Testis (tissue), 2 donors: ENCODE data around the gene CKAP4.

Experiments
- POLR2A ChIP-seq: fragments of 450-650 bp; IDR thresholded peaks from one replicate; pipeline ENCODE4 v1.6.1; 2017; ENCODE audit warnings: antibody characterized with exemption, mild to moderate bottlenecking, moderate library complexity
- TF ChIP-seq, protein P1 (sequence below), 3 experiments: fragments of 450-650 bp in 2 of 3; fragments of 200-600 bp in 1 of 3; sonication (generic) in 1 of 3; IDR thresholded peaks; one replicate each; pipeline ENCODE4 v1.5.1; 2016 to 2019; ENCODE audit warnings: antibody characterized with exemption in 3 of 3, mild to moderate bottlenecking in 2 of 3, moderate library complexity in 1 of 3

DNA sequence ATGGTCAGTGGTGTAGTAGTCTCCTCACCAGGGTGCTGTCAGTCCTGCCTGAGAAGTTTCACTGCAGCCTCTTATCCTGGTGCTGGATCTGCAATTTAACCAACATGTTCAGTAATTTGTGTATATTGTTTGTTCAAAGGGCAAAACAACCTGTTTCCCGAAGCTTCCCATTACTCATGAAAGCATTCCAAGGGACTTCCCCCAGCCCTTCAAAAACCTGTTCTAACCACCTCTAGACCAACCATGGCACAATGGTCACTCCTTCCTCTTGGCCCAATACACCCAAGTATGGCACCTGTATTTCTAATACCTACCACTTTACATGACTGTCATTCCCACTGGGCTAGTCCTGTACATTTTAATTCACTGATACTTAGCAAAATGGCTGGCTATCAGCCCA is 12.1 kb downstream of the CKAP4 start:
- TF ChIP-seq POLR2A = no peak
- TF ChIP-seq, protein P1, sequence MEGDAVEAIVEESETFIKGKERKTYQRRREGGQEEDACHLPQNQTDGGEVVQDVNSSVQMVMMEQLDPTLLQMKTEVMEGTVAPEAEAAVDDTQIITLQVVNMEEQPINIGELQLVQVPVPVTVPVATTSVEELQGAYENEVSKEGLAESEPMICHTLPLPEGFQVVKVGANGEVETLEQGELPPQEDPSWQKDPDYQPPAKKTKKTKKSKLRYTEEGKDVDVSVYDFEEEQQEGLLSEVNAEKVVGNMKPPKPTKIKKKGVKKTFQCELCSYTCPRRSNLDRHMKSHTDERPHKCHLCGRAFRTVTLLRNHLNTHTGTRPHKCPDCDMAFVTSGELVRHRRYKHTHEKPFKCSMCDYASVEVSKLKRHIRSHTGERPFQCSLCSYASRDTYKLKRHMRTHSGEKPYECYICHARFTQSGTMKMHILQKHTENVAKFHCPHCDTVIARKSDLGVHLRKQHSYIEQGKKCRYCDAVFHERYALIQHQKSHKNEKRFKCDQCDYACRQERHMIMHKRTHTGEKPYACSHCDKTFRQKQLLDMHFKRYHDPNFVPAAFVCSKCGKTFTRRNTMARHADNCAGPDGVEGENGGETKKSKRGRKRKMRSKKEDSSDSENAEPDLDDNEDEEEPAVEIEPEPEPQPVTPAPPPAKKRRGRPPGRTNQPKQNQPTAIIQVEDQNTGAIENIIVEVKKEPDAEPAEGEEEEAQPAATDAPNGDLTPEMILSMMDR (IDR thresholded peaks at IDR 0.05) = no peak
